Measurements from ENCODE around the gene CYTL1.
"Not testable (repeated sequence)": the region's sequence is repeated elsewhere in the genome, so short reads cannot be mapped to it uniquely, and the experiment has no call there.

Gene CYTL1

DNA sequence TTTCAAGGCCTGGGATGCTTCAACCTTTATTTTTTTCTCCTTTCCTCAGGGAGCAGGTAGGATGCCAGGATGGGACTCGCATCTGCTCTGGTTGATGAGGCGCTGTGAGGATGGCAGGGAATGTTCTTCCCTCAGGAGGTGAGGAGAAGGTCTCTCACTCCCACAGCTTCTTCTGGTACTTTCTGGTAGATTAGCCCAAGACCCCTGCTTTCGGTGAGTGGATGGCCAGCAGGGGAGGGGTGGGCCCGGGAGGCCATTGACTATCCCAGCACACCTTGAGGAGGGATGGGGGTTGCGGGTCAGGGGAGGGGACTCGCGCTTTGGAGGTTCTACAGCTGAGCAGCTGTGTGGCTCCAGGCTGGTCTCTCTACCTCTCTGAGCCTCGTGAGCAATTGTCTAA, 14.8 kb downstream of the CYTL1 start:
- no peaks in the 10 kb centered on the region for H3K4me1 Mint-ChIP-seq

DNA sequence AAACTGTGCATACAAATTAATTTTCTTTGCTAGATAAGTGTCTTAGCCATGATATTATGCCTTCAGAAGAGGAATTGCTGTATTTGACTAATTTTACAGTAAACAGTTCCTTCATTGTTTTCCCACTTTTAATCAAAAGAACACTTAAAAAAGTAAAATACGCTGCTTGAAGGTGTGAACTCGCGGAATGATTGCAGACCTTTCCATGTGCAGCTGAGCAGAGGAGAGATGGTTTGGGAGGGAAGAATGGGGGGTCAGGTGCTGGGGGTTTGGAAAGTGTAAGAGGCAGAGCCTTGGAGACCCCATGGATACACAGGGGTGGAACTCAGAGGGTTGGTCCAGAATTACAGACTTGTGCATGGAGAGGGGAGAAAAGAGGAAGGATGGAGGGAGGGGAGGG, 15.3 kb downstream of the CYTL1 start:
- Mint-ChIP-seq H3K9me3 (no peaks in the 10 kb centered on the region), H3K36me3 (ENCODE audit: low read depth) (no peaks in the 10 kb centered on the region), H3K27ac (no peak overlapping the region), H3K4me1 (no peaks in the 10 kb centered on the region), H3K27me3 (ENCODE audit: low read depth) (peaks cover 46% of the 10 kb centered on the region), H3K4me3 (no peak overlapping the region)
- TF ChIP-seq, protein P1, sequence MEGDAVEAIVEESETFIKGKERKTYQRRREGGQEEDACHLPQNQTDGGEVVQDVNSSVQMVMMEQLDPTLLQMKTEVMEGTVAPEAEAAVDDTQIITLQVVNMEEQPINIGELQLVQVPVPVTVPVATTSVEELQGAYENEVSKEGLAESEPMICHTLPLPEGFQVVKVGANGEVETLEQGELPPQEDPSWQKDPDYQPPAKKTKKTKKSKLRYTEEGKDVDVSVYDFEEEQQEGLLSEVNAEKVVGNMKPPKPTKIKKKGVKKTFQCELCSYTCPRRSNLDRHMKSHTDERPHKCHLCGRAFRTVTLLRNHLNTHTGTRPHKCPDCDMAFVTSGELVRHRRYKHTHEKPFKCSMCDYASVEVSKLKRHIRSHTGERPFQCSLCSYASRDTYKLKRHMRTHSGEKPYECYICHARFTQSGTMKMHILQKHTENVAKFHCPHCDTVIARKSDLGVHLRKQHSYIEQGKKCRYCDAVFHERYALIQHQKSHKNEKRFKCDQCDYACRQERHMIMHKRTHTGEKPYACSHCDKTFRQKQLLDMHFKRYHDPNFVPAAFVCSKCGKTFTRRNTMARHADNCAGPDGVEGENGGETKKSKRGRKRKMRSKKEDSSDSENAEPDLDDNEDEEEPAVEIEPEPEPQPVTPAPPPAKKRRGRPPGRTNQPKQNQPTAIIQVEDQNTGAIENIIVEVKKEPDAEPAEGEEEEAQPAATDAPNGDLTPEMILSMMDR (IDR thresholded peaks at IDR 0.05; ENCODE audit: unreplicated experiment in 3 of 3) = no peak

More for the DNA sequence above, 14.8 kb downstream of the CYTL1 start:
- TF ChIP-seq, protein P1 (IDR thresholded peaks at IDR 0.05; ENCODE audit: unreplicated experiment in 3 of 3) = no peak
- H3K36me3 Mint-ChIP-seq (ENCODE audit: low read depth) = no peaks in the 10 kb centered on the region
- peaks cover 51% of the 10 kb centered on the region for H3K27me3 Mint-ChIP-seq (ENCODE audit: low read depth)
- no peak overlapping the region for H3K4me3 Mint-ChIP-seq
- no peak overlapping the region for H3K27ac Mint-ChIP-seq
- H3K9me3 Mint-ChIP-seq = no peaks in the 10 kb centered on the region

DNA sequence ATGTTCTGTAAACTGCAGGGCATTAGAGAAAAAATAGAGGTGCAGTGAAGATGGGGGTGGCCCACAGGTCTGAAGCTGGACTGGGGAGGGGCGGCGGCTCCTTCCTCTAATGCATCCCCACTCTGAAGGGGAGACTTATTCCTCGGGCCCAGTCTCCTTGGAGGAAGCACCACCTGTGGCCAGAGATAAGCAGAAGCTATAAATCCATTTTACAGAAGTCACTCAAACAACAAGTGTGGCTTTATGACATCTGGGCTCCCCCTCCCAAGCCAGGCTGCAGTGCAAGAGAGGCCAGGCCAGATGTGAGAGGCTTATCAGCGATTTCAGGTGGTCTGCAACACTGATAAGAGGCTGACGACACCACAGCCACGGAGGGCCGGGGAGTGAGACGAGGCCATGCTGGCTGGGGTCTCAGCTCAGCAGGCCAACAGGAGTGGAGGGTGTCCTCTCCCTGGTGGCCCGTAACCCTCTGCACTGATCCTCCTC, 15.8 kb downstream of the CYTL1 start:
- Mint-ChIP-seq H3K4me3 (no peak overlapping the region), H3K27me3 (ENCODE audit: low read depth) (peaks cover 46% of the 10 kb centered on the region), H3K27ac (no peak overlapping the region), H3K4me1 (no peaks in the 10 kb centered on the region), H3K36me3 (ENCODE audit: low read depth) (no peaks in the 10 kb centered on the region), H3K9me3 (no peaks in the 10 kb centered on the region)
- TF ChIP-seq, protein P1 (IDR thresholded peaks at IDR 0.05; ENCODE audit: unreplicated experiment in 3 of 3) = no peak

DNA sequence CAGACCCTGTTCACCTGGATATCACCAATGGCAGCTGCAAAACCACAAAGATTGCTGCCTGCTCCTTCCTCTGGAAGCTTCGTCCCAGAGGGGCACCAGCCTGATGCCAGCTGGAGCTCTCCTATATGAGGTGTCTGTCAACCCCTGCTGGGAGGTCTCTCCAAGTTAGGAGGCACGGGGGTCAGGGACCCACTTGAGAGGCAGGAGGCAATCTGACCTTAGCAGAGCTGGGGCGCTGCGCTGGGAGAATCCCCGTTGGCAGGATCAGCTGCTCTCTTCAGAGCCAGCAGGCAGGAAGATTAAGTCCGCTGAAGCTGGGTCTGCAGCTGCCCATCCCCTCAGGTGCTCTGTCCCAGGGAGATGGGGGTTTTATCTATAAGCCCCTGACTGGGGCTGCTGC, 17.6 kb downstream of the CYTL1 start:
- H3K4me3 Mint-ChIP-seq; H3K4me1 Mint-ChIP-seq; H3K36me3 Mint-ChIP-seq (ENCODE audit: low read depth); H3K9me3 Mint-ChIP-seq; H3K27ac Mint-ChIP-seq: not testable (repeated sequence)
- H3K27me3 Mint-ChIP-seq (ENCODE audit: low read depth) = peaks cover 45% of the 10 kb centered on the region

DNA sequence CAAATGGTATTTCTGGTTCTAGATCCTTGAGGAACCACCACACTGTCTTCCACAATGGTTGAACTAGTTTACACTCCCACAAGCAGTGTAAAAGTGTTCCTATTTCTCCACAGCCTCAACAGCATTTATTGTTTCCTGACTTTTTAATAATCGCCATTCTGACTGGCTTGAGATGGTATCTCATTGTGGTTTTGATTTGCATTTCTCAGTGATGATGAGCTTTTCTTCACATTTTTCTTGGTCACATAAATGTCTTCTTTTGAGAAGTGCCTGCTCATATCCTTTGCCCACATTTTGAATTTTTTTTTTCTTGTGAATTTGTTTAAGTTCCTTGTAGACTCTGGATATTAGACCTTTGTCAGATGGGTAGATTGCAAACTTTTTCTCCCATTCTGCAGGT, 22.3 kb downstream of the CYTL1 start:
- not testable (repeated sequence) for H3K36me3 Mint-ChIP-seq (ENCODE audit: low read depth); H3K4me3 Mint-ChIP-seq; H3K9me3 Mint-ChIP-seq
- Mint-ChIP-seq H3K4me1 (peaks cover 15% of the 10 kb centered on the region), H3K27me3 (ENCODE audit: low read depth) (peaks cover 29% of the 10 kb centered on the region), H3K27ac (peak overlapping the region in 1 of 3 experiments; percentile 71)

DNA sequence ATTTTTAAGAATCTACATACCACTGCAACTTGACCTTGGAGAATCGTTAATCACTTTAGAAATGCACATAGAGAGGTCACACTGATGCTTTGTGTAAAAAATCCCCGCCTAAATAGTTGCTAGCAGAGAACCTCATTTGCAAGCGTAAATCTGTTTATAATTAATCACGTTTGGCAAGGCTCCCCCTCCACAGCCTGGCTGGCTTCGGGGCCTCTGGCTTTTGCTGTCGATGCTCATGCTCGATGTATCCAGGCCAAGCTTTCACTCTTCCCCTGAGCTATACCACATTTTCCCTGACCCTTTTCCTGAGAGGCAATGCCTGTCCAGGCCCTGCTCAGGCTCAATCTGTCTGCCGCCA, 23.4 kb downstream of the CYTL1 start:
- Mint-ChIP-seq H3K36me3 (ENCODE audit: low read depth) (no peaks in the 10 kb centered on the region), H3K4me3 (no peak overlapping the region), H3K9me3 (no peaks in the 10 kb centered on the region), H3K27me3 (ENCODE audit: low read depth) (peaks cover 26% of the 10 kb centered on the region), H3K27ac (peak overlapping the region; percentile 53 to 71 (median 66)), H3K4me1 (peaks cover 21% of the 10 kb centered on the region)
- TF ChIP-seq, protein P1 (IDR thresholded peaks at IDR 0.05; ENCODE audit: unreplicated experiment in 3 of 3) = no peak

DNA sequence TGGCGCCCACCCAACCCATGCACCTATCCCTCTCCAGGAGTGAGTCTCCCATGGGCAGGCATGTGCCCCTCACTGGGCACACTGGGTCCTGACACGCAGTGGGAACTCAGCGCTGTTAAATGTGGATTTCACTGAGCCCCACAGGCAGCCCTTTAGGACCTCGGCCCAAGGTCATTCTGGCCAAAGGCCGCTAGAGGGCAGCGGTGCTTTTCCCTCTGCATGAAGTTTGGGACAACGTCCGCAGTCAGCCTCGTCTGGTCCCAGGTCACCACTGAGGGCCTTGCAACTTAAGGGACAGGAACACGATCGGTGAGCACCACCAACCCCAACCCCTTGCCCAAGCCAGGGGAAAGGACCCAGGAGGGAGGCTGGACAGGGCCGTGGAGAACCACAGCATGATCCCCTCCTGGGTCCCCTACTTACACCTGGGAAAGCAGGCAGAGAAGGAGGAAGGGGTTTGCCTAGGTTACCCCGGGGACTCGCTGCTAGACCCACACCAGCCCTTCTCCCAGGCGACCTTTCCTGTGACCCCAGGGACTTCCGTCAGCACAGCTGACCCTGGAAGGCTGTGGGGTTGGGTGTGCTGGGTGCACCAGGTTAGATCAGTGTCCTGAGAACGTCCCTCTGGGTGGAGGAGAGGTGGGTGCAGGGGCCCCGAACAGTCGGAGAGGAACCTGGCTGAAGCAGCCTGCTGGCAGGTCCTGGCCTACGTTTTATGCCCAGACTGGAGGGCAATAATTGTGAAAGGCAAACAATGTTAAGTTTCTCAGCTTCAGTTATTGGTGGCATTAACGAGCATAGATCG, 24.0 kb downstream of the CYTL1 start:
- no peak overlapping the region for H3K4me3 Mint-ChIP-seq
- H3K27me3 Mint-ChIP-seq (ENCODE audit: low read depth) = peaks cover 21% of the 10 kb centered on the region
- peaks cover 24% of the 10 kb centered on the region for H3K4me1 Mint-ChIP-seq
- no peaks in the 10 kb centered on the region for H3K36me3 Mint-ChIP-seq (ENCODE audit: low read depth)
- H3K9me3 Mint-ChIP-seq = no peaks in the 10 kb centered on the region
- H3K27ac Mint-ChIP-seq = peak overlapping the region in 2 of 3 experiments; percentile 66 to 71
- TF ChIP-seq, protein P1 (IDR thresholded peaks at IDR 0.05; ENCODE audit: unreplicated experiment in 3 of 3) = peak; percentile 85 to 91 (median 88)
